Measurements from ENCODE around the gene MCHR1.

GRCh38 chr22:40716116-40716515, 36.8 kb downstream of the MCHR1 start:
- TF ChIP-seq CTCF (conservative IDR thresholded peaks at IDR 0.05) (no peak), ZFX (IDR thresholded peaks at IDR 0.05) (no peak)
